PFSK-1 (cell line): ENCODE measurements around the gene SEMA3F.

Source experiments
- FOXP2 ChIP-seq: optimal IDR thresholded peaks from 2 replicates; pipeline ENCODE3; 2011; ENCODE audit warnings: borderline replicate concordance, control low read depth, inconsistent platforms; ENCODE audit not compliant: insufficient read depth; ENCODE audit errors: extremely low read length, extremely low read depth
- POLR2AphosphoS5 ChIP-seq: IDR thresholded peaks from 2 replicates; pipeline ENCODE4 v1.6.1; 2012; ENCODE audit warnings: low read depth, mild to moderate bottlenecking, control low read depth, low read length, moderate library complexity
- SIN3A ChIP-seq: IDR thresholded peaks from 2 replicates; pipeline ENCODE4 v1.6.1; 2012; ENCODE audit warnings: mild to moderate bottlenecking, low read length, moderate library complexity, borderline replicate concordance; ENCODE audit not compliant: insufficient read depth
- TAF1 ChIP-seq: IDR thresholded peaks from 2 replicates; pipeline ENCODE4 v1.6.1; 2012; ENCODE audit warnings: low read length, control low read depth, borderline replicate concordance; ENCODE audit not compliant: insufficient read depth
- TF ChIP-seq, protein P1 (sequence below), 2 experiments: IDR thresholded peaks; 2 replicates each; pipeline versions ENCODE4 v1.6.1 to v1.8.0; 2011 to 2012; ENCODE audit warnings: low read depth in 2 of 2, low read length in 2 of 2, control low read depth in 1 of 2, inconsistent platforms in 1 of 2, mild to moderate bottlenecking in 1 of 2, moderate library complexity in 1 of 2; ENCODE audit not compliant: insufficient read depth in 1 of 2

Gene SEMA3F

GRCh38 chr3:50208677-50209344 lies 53.7 kb downstream of the SEMA3F start:
- no peak for TF ChIP-seq SIN3A
- TF ChIP-seq POLR2AphosphoS5 = no peak
- TF ChIP-seq FOXP2 = no peak
- TF ChIP-seq TAF1 = no peak
- TF ChIP-seq, protein P1, sequence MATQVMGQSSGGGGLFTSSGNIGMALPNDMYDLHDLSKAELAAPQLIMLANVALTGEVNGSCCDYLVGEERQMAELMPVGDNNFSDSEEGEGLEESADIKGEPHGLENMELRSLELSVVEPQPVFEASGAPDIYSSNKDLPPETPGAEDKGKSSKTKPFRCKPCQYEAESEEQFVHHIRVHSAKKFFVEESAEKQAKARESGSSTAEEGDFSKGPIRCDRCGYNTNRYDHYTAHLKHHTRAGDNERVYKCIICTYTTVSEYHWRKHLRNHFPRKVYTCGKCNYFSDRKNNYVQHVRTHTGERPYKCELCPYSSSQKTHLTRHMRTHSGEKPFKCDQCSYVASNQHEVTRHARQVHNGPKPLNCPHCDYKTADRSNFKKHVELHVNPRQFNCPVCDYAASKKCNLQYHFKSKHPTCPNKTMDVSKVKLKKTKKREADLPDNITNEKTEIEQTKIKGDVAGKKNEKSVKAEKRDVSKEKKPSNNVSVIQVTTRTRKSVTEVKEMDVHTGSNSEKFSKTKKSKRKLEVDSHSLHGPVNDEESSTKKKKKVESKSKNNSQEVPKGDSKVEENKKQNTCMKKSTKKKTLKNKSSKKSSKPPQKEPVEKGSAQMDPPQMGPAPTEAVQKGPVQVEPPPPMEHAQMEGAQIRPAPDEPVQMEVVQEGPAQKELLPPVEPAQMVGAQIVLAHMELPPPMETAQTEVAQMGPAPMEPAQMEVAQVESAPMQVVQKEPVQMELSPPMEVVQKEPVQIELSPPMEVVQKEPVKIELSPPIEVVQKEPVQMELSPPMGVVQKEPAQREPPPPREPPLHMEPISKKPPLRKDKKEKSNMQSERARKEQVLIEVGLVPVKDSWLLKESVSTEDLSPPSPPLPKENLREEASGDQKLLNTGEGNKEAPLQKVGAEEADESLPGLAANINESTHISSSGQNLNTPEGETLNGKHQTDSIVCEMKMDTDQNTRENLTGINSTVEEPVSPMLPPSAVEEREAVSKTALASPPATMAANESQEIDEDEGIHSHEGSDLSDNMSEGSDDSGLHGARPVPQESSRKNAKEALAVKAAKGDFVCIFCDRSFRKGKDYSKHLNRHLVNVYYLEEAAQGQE (IDR thresholded peaks at IDR 0.05; ENCODE audit: insufficient read depth in 1 of 2, low read depth in 2 of 2, low read length in 2 of 2) = no peak

GRCh38 chr3:50210176-50210509 lies 55.0 kb downstream of the SEMA3F start:
- no peak for TF ChIP-seq FOXP2
- TF ChIP-seq POLR2AphosphoS5 = no peak
- TF ChIP-seq SIN3A = no peak
- TF ChIP-seq, protein P1 (IDR thresholded peaks at IDR 0.05; ENCODE audit: insufficient read depth in 1 of 2, low read depth in 2 of 2, low read length in 2 of 2) = no peak

DNA sequence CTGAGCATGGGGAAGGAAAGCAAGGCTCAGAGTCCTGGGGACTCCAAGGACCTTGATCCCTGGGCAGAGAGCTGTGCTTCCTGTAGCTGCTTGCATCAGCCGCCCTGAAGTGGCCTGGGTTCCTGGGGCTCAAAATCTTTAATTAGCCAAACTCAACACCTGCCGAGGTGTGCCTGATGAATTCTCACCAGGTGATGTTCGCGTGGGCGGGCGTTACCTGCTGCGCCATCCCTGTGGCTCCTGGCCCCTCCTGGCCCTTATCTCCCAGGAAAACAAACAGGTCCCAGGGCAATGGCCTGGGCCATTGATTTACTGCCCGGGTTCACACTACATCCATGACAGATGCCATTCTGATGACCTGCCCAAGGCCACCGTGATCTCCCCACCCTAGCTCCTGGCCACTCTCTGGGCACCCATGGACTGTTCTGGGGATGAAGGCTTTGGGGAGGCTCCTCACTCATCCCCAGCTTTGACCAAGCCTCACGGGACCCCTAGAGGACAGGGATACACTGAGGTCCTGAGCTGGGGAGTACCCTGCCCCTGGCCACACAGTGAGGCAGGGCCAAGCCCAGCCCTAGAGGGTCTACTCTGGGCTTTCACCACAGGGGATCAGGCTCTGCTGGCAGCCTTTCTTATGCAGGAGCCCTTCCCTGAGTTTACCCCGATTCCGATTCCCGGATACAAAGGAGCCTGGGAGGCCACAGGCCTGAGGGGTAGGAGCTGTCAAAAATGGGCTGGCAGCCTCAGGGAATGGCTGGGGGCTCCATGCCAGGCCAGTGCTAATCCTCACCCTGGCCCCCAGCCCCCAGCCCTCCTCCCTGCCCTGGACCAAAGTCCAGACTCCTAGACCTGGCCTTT lies 55.6 kb downstream of the SEMA3F start:
- TF ChIP-seq POLR2AphosphoS5 (no peak), TAF1 (no peak), FOXP2 (no peak), SIN3A (no peak)
- TF ChIP-seq, protein P1 (IDR thresholded peaks at IDR 0.05; ENCODE audit: insufficient read depth in 1 of 2, low read depth in 2 of 2, low read length in 2 of 2) = no peak

DNA sequence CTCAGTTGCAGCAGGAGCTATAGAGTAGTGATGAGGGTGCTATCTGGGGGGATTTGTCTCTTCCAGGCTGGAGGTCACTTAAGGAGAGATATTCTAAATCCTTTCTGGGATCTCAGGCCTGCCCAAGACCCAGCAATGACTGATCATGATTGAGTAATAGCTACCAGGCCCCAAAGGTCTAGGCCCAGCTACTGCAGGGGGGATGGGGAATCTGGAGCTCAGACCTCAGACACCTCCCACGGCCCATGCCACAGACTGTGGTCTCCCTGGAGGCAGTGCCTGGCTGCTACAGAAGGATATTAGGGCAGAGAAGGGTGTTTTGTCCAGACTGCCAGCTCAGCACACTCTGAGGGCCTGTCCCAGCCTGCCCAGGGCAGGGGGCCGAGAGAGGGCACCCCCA lies 56.8 kb downstream of the SEMA3F start:
- TF ChIP-seq POLR2AphosphoS5 = no peak
- no peak for TF ChIP-seq SIN3A
- no peak for TF ChIP-seq TAF1
- TF ChIP-seq FOXP2 = no peak
- TF ChIP-seq, protein P1 (IDR thresholded peaks at IDR 0.05; ENCODE audit: insufficient read depth in 1 of 2, low read depth in 2 of 2, low read length in 2 of 2) = no peak
